Right atrium auricular region (tissue), 2 donors: ENCODE results near the gene PDE6B. TPM values are rescaled to one million over a fixed set of nuclear protein-coding genes. Genes with fewer than 3 reads are reported as not detected.

ENCODE experiments used
- DNase-seq: peaks from one replicate; pipeline ENCODE4 v3.0.0-alpha.2; 2019; ENCODE audit warnings: low spot score
- H3K27ac ChIP-seq, 2 donors: fragments of 200-600 bp; sonication (generic); 1 replicate in 1 of 2; 2 replicates in 1 of 2; pipeline ENCODE4 v1.5.1; 2016 to 2019
- H3K27me3 ChIP-seq, 2 donors: fragments of 200-600 bp; sonication (generic); one replicate each; pipeline versions ENCODE4 v1.5.1 to v1.6.0; 2017 to 2019
- H3K36me3 ChIP-seq: fragments of 200-600 bp; sonication (generic); one replicate; pipeline ENCODE4 v1.5.1; 2016
- H3K4me1 ChIP-seq, 2 donors: fragments of 200-600 bp; sonication (generic); one replicate each; pipeline versions ENCODE4 v1.5.1 to v1.6.0; 2017 to 2019
- H3K4me3 ChIP-seq, 2 donors: fragments of 200-600 bp; sonication (generic); 1 replicate in 1 of 2; 2 replicates in 1 of 2; pipeline ENCODE4 v1.5.1; 2017 to 2019; ENCODE audit warnings: mild to moderate bottlenecking in 1 of 2, moderate library complexity in 1 of 2
- H3K9me3 ChIP-seq, 2 donors: fragments of 200-600 bp; sonication (generic); one replicate each; pipeline ENCODE4 v1.5.1; 2019
- CTCF ChIP-seq, 2 donors: fragments of 200-600 bp; sonication (generic); IDR thresholded peaks; one replicate each; pipeline ENCODE4 v1.5.1; 2019; ENCODE audit warnings: antibody characterized with exemption in 2 of 2
- total RNA-seq, 2 donors: library from RNA; depleted of rRNA; stranded (reverse); fragments of >200 nt; gene quantifications; one replicate each; pipeline ENCODE4 v1.1.0, GENCODE V29; 2016

The PDE6B gene
- total RNA-seq, 2 donors from 2014 or later = 2.3 to 4.6 TPM

- DNase-seq = no peak
- no peak for TF ChIP-seq CTCF (IDR thresholded peaks at IDR 0.05)
- Histone ChIP-seq H3K9me3 (peaks cover 0 to 13% of the 10 kb centered on the region in 2 donors), H3K27ac (no peak overlapping the region), H3K36me3 (no peaks in the 10 kb centered on the region), H3K4me1 (no peaks in the 10 kb centered on the region), H3K4me3 (no peak overlapping the region), H3K27me3 (no peaks in the 10 kb centered on the region)
Observed at GRCh38 chr4:647481-647880, 22.1 kb downstream of the PDE6B start.

GRCh38 chr4:648579-649292 is 23.4 kb downstream of the PDE6B start:
- no peak for DNase-seq
- Histone ChIP-seq H3K27me3 (no peaks in the 10 kb centered on the region), H3K4me3 (no peak overlapping the region), H3K27ac (no peak overlapping the region), H3K9me3 (peaks cover 0 to 10% of the 10 kb centered on the region in 2 donors), H3K36me3 (no peaks in the 10 kb centered on the region), H3K4me1 (no peaks in the 10 kb centered on the region)
- TF ChIP-seq CTCF (IDR thresholded peaks at IDR 0.05) = no peak

- no peaks in the 10 kb centered on the region for H3K27me3 ChIP-seq
- no peak overlapping the region for H3K4me3 ChIP-seq
- H3K27ac ChIP-seq = no peak overlapping the region
- H3K36me3 ChIP-seq = no peaks in the 10 kb centered on the region
- no peak for DNase-seq
- peaks cover 0 to 4% of the 10 kb centered on the region in 2 donors for H3K9me3 ChIP-seq
- H3K4me1 ChIP-seq = no peaks in the 10 kb centered on the region
- TF ChIP-seq CTCF (IDR thresholded peaks at IDR 0.05) = no peak
Observed at GRCh38 chr4:649293-649625, 23.9 kb downstream of the PDE6B start.

- no peaks in the 10 kb centered on the region for H3K9me3 ChIP-seq
- no peaks in the 10 kb centered on the region for H3K27me3 ChIP-seq
- H3K36me3 ChIP-seq = no peaks in the 10 kb centered on the region
- H3K27ac ChIP-seq = no peak overlapping the region
- H3K4me1 ChIP-seq = no peaks in the 10 kb centered on the region
- no peak for DNase-seq
- H3K4me3 ChIP-seq = no peak overlapping the region
- TF ChIP-seq CTCF (IDR thresholded peaks at IDR 0.05) = no peak
Observed at GRCh38 chr4:649751-650310, 24.5 kb downstream of the PDE6B start.

GRCh38 chr4:650461-650860 is 25.1 kb downstream of the PDE6B start:
- DNase-seq = no peak
- TF ChIP-seq CTCF (IDR thresholded peaks at IDR 0.05) = no peak
- H3K27ac ChIP-seq = no peak overlapping the region
- no peaks in the 10 kb centered on the region for H3K27me3 ChIP-seq
- no peaks in the 10 kb centered on the region for H3K9me3 ChIP-seq
- H3K36me3 ChIP-seq = no peaks in the 10 kb centered on the region
- H3K4me3 ChIP-seq = peak overlapping the region in 1 of 2 donors; percentile 28
- H3K4me1 ChIP-seq = no peaks in the 10 kb centered on the region
